Activated T-cell treated with anti-CD3 and anti-CD28 coated beads, Interleukin-2, amount 50 U/mL, for 4 hours (primary cell): Measurements from ENCODE around the gene TIGD2. TPM values are rescaled to one million over a fixed set of nuclear protein-coding genes. Genes with fewer than 3 reads are reported as not detected.

ENCODE experiments used
- ATAC-seq, 2 donors: fragments of 200-7000 bp; cut with Tn5 transposase; one replicate each; pipeline ENCODE4 v1.10.0; 2021
- DNase-seq: peaks from one replicate; pipeline ENCODE4 v3.0.0-alpha.2; 2020
- H3K27me3 Mint-ChIP-seq: one replicate; pipeline ENCODE4 v1.8.0; 2021; ENCODE audit warnings: low read depth, mixed read lengths
- H3K36me3 Mint-ChIP-seq: one replicate; pipeline ENCODE4 v1.8.0; 2022; ENCODE audit warnings: mixed read lengths; ENCODE audit not compliant: insufficient read depth
- H3K4me1 Mint-ChIP-seq: one replicate; pipeline ENCODE4 v1.8.0; 2021; ENCODE audit warnings: low read depth, mixed read lengths
- H3K4me3 Mint-ChIP-seq: one replicate; pipeline ENCODE4 v1.8.0; 2021; ENCODE audit warnings: mild to moderate bottlenecking, moderate library complexity, mixed read lengths
- H3K9me3 Mint-ChIP-seq: one replicate; pipeline ENCODE4 v1.8.0; 2021; ENCODE audit warnings: mixed read lengths
- total RNA-seq, 3 donors: library from RNA; stranded (reverse); gene quantifications; one replicate each; pipeline ENCODE4 v1.2.1, GENCODE V29; 2021

The TIGD2 gene
- total RNA-seq, 3 donors from 2014 or later = 2.9 to 3.9 (median 3.8) TPM

DNA sequence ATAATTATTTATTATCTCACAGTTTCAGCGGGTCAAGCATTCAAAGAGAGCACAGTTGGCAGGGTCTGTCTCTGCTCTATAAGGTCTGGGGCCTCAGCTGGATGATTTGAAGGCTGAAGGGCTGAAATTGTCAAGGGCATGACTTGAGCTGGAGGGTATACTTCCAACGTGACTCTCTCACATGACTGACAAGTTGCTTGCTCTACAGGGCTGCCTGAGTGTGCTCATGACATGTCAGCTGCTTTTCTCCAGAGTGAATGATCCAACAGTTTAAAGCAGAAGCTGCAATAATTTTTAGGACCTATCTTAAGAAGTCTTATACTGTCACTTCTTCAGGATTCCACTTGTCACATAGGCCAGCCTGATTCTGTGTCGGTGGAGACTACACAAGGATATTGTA, 51.2 kb downstream of the TIGD2 start:
- peaks cover 2% of the 10 kb centered on the region for H3K27me3 Mint-ChIP-seq
- no peaks in the 10 kb centered on the region for H3K36me3 Mint-ChIP-seq
- ATAC-seq (no peak), DNase-seq (no peak)
- no peak overlapping the region for H3K4me3 Mint-ChIP-seq
- H3K9me3 Mint-ChIP-seq = no peaks in the 10 kb centered on the region
- no peaks in the 10 kb centered on the region for H3K4me1 Mint-ChIP-seq

DNA sequence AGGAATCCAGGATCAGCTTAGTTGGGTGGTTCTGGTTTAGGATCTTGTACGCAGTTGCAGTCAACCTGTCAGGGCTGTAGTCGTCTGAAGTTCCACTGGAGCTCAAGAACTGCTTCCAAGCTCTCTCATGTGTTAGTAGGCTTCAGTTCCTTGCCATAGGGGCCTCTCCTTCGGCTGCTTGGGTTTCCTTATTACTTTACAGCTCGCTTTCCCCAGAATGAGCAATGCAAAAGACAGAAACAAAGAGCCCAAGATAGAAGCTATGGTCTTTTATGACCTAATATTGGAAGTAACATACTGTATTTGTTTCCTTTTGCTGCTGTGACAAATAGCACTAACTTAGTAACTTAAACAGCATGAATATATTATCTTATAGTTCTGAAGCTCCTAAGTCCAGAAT, 51.7 kb downstream of the TIGD2 start:
- Mint-ChIP-seq H3K4me1 (no peaks in the 10 kb centered on the region), H3K27me3 (peaks cover 2% of the 10 kb centered on the region), H3K4me3 (no peak overlapping the region), H3K36me3 (no peaks in the 10 kb centered on the region), H3K9me3 (no peaks in the 10 kb centered on the region)
- ATAC-seq = no peak
- no peak for DNase-seq

DNA sequence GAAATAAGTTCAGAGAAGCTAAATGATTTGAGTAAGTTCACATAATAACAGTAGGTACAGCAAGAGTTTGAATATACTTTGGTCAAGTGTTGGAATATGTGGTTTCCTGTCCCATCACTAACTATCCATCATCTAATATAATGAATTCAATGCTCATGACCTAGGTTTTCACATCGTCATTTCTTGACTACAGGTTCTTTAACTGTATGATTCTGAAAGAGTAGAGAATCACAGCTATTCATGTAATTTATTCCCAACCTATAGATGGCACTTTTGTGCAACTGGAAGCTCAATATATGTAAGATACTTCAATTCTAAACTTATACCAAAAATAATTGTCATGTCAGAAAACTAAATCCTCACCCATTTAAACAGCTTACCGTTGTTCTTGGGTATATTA, 53.1 kb downstream of the TIGD2 start:
- no peaks in the 10 kb centered on the region for H3K4me1 Mint-ChIP-seq
- no peaks in the 10 kb centered on the region for H3K9me3 Mint-ChIP-seq
- ATAC-seq (no peak), DNase-seq (no peak)
- no peaks in the 10 kb centered on the region for H3K36me3 Mint-ChIP-seq
- H3K4me3 Mint-ChIP-seq = no peak overlapping the region
- peaks cover 2% of the 10 kb centered on the region for H3K27me3 Mint-ChIP-seq

Other genes starting within 250 kb of the TIGD2 start
- under 1 TPM; 0.38 to 0.86 (median 0.63) TPM for gene FAM13A, start 54.3 kb upstream of the TIGD2 start, total RNA-seq
- 10 to 100 TPM in 2 of 3 donors, 1 to 10 TPM in 1; 7.4 to 13.2 (median 10.6) TPM for gene GPRIN3, start 196.3 kb downstream of the TIGD2 start, total RNA-seq